Measurements from ENCODE around the gene CORO7.

DNA sequence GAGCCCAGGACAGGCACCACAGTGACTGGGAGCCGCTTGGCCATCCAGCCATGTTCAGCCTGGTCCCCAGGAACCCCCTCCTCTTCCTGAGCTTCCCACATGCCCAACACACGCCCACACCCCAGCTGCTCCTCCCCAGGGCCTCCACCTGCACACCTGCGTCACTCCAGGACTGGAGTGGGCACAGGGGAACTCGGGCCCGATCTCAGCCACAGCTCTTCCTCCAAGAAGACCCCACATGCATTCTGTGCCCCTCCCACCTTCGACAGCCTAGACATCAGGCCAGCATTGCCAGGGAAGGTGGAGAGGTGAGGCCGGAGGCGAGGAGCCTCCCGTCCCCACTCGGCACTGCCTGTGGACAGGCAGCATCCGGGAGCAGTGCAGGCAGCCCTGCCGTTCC lies 50.8 kb downstream of the CORO7 start:
- TF ChIP-seq, protein P1, sequence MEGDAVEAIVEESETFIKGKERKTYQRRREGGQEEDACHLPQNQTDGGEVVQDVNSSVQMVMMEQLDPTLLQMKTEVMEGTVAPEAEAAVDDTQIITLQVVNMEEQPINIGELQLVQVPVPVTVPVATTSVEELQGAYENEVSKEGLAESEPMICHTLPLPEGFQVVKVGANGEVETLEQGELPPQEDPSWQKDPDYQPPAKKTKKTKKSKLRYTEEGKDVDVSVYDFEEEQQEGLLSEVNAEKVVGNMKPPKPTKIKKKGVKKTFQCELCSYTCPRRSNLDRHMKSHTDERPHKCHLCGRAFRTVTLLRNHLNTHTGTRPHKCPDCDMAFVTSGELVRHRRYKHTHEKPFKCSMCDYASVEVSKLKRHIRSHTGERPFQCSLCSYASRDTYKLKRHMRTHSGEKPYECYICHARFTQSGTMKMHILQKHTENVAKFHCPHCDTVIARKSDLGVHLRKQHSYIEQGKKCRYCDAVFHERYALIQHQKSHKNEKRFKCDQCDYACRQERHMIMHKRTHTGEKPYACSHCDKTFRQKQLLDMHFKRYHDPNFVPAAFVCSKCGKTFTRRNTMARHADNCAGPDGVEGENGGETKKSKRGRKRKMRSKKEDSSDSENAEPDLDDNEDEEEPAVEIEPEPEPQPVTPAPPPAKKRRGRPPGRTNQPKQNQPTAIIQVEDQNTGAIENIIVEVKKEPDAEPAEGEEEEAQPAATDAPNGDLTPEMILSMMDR (IDR thresholded peaks at IDR 0.05) = no peak
- TF ChIP-seq EZH2 (IDR thresholded peaks at IDR 0.05; ENCODE audit: borderline replicate concordance, insufficient read depth, low read depth, low read length, poor library complexity, severe bottlenecking) = no peak
